NCI-H526 (cell line): ENCODE measurements around the gene YIPF3.
"Not testable (repeated sequence)": the region's sequence is repeated elsewhere in the genome, so short reads cannot be mapped to it uniquely, and the experiment has no call there.

ENCODE experiments used
- DNase-seq, 2 experiments: peaks; one replicate each; lab custom pipeline; 2025; lab: John Stamatoyannopoulos, UW

Gene YIPF3

GRCh38 chr6:43493230-43493629 lies 23.5 kb downstream of the YIPF3 start:
- DNase-seq: no peak

GRCh38 chr6:43492673-43493072 lies 24.1 kb downstream of the YIPF3 start:
- no peak for DNase-seq

GRCh38 chr6:43491750-43492661 lies 24.7 kb downstream of the YIPF3 start:
- DNase-seq: no peak

GRCh38 chr6:43490523-43490939 lies 26.2 kb downstream of the YIPF3 start:
- DNase-seq: no peak

GRCh38 chr6:43489277-43490072 lies 27.3 kb downstream of the YIPF3 start:
- DNase-seq: no peak

- no peak for DNase-seq
Observed at GRCh38 chr6:43488667-43489276, 28.0 kb downstream of the YIPF3 start.

- DNase-seq: no peak
Observed at GRCh38 chr6:43481591-43482236, 35.0 kb downstream of the YIPF3 start.

- no peak for DNase-seq
Observed at GRCh38 chr6:43481075-43481474, 35.7 kb downstream of the YIPF3 start.

- DNase-seq: no peak
Observed at GRCh38 chr6:43478008-43478372, 38.7 kb downstream of the YIPF3 start.

- DNase-seq: peak; percentile 66 to 93
Observed at GRCh38 chr6:43477235-43478007, 39.3 kb downstream of the YIPF3 start, which contains the start of gene TJAP1. TJAP1 (plus strand) TSS chr6:43477570; CDS start chr6:43499002, 21,432 bp downstream.

- DNase-seq: no peak
Observed at GRCh38 chr6:43476746-43477145, 40.0 kb downstream of the YIPF3 start.

GRCh38 chr6:43475516-43475915 lies 41.2 kb downstream of the YIPF3 start:
- DNase-seq: no peak

- DNase-seq: no peak
Observed at GRCh38 chr6:43472515-43472914, 44.2 kb downstream of the YIPF3 start.

- no peak for DNase-seq
Observed at GRCh38 chr6:43471399-43471798, 45.3 kb downstream of the YIPF3 start.

- DNase-seq: no peak
Observed at GRCh38 chr6:43469947-43470346, 46.8 kb downstream of the YIPF3 start.

GRCh38 chr6:43468748-43469681 lies 47.7 kb downstream of the YIPF3 start:
- no peak for DNase-seq

GRCh38 chr6:43468240-43468639 lies 48.5 kb downstream of the YIPF3 start:
- no peak for DNase-seq

GRCh38 chr6:43467752-43468151 lies 49.0 kb downstream of the YIPF3 start:
- DNase-seq: no peak

GRCh38 chr6:43467265-43467664 lies 49.5 kb downstream of the YIPF3 start:
- DNase-seq: not testable (repeated sequence)

- no peak for DNase-seq
Observed at GRCh38 chr6:43465948-43466347, 50.8 kb downstream of the YIPF3 start.
